Cardiac septum (tissue), 1 donor: Measurements from ENCODE around the gene CBLL1. TPM values are rescaled to one million over a fixed set of nuclear protein-coding genes. Genes with fewer than 3 reads are reported as not detected.

Experiments used
- DNase-seq: peaks from one replicate; pipeline ENCODE4 v3.0.0-alpha.2; 2020; ENCODE audit warnings: low spot score
- intact Hi-C: fragments of 100-400 bp; cut with DNase I; formaldehyde crosslinking; loops from one replicate; pipeline ENCODE4 v1.14.0; 2022
- total RNA-seq: library from RNA; stranded (reverse); fragmentation: NEBNext Ultra II Directional; extraction: Animal tissue kit (Norgen Biotek cat#: 25700); gene quantifications from one replicate; pipeline ENCODE4 v1.2.1, GENCODE V29; 2021
- donor health status: DM: no; HTN: no; CAD: no.

Gene CBLL1
- total RNA-seq, 1 donor from 2014 or later = 24.1 TPM

DNA sequence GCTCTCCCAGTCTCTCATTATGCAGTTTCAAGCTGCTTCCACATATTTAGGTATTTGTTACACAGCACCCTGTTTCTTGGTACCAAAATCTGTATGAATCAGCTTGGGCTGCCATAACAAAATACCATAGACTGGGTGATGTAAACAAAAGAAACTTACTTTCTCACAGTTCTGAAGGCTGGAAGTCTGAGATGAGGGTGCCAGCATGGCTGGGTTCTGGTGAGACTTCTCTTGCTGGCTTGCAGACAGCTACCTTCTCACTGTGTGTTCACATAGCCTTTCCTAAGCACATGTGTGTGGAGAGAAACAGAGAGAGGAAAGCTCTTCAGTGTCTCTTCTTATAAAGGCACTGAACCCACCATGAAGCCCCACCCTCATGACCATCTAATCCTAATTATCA is 15.7 kb upstream of the CBLL1 start:
- intact Hi-C loops = loop anchor here (5.0 kb wide), 1 partner anchor 531 kb away; no protein-coding TSS in a partner anchor
- no peak for DNase-seq

DNA sequence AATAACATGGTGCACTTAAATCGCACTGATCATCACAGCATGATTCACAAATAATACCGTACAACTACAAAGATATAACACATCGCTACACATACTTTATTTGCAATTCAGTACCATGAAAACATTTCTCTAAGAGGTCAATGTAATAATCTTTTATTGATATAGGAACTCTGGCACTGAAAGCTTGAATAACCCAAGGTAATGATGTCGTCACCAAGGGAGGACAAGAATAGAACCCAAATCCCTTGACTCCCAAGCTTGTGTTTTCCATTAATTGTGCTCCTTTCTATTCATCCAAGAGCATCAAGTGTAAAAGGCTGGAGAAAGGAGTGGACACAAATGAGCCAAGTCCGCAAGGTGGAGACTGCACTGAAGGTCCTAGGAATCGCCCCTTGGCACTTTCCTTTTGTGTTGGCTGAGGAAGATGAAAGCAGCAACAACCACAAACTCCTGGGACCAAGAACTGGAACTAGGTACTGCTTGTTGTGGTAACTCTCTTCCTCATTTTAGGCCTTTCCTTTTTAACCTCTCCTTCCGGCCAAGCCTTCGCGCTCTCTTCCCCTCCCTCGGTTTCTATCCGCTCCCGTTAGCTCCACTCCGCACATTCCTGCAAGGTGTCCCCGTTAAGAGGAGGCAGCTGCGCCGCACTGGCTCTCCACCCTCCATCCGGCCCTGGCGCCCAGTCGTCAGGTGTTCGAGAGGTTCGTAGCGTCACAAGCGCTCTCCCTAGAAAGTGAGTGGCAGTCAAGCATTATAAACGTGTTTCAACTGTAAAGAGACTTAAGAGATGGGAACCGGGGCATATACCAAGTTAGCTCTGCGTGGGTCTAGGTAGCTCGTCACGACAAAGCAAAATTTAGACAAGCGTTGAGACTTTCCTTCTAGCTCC is 1.0 kb upstream of the CBLL1 start:
- intact Hi-C loops = loop anchor here (5.0 to 10.0 kb wide), 2 partner anchors 134 to 402 kb away; no protein-coding TSS in a partner anchor
- DNase-seq = peak; percentile 80

- intact Hi-C loops = loop anchor here (5.0 to 10.0 kb wide), 2 partner anchors 133 to 400 kb away; no protein-coding TSS in a partner anchor
- DNase-seq = no peak
Observed at GRCh38 chr7:107744345-107744750, 406 bp downstream of the CBLL1 start.

DNA sequence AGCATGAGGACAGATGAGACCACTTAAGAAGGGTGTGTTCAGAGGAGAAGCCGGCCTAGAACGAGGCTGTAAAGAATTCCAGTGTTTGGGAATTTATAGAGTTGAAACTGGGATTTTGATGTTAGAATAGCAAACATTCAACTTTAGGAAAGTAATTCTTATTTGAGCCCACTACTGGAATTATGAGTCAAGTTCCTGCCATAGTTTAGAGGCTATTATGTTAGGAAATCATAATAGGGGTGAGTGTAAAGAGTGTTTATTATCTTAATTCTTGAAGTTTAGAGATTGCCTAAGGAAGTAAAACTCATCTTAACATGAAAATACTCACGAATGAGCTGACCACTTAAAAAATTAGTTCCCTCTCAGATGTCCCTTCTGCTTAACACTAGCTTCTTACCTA is 2.1 kb downstream of the CBLL1 start:
- DNase-seq = no peak
- intact Hi-C loops = loop anchor here (10.0 kb wide), 1 partner anchor 399 kb away; no protein-coding TSS in a partner anchor

DNA sequence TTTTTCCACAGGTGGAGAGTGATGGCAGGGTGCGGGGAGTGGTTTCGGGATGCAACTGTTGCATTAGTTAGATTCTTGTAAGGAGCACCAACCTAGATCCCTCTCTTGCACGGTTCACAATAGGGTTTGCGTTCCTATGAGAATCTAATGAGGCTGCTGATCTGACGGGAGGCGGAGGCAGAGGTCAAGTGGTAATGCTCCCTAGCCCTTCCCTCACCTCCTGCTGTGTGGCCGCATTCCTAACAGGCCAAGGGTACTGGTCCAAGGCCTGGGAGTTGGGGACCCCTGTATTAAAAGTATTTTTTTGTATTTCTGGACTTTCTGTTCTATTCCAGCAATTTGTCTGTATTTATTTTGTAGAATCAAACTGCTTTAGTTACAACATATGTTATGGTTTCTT is 7.2 kb downstream of the CBLL1 start:
- DNase-seq = no peak
- intact Hi-C loops = no loop called here

- no peak for DNase-seq
- intact Hi-C loops = no loop called here
Observed at GRCh38 chr7:107754642-107755041, 10.7 kb downstream of the CBLL1 start.

DNA sequence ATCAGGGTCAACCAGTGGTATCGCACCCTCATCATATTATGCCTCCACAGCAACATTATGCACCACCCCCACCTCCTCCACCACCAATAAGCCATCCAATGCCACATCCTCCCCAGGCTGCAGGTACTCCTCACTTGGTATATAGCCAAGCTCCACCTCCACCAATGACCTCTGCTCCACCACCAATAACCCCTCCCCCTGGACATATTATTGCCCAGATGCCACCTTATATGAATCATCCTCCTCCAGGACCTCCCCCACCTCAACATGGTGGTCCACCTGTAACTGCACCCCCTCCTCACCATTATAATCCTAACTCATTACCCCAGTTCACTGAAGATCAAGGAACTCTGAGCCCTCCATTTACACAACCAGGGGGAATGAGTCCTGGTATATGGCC is 14.7 kb downstream of the CBLL1 start:
- intact Hi-C loops = no loop called here
- no peak for DNase-seq

GRCh38 chr7:107767391-107767790 is 23.4 kb downstream of the CBLL1 start:
- no peak for DNase-seq
- intact Hi-C loops = no loop called here

GRCh38 chr7:107768263-107768662 is 24.3 kb downstream of the CBLL1 start:
- intact Hi-C loops = no loop called here
- DNase-seq = no peak

DNA sequence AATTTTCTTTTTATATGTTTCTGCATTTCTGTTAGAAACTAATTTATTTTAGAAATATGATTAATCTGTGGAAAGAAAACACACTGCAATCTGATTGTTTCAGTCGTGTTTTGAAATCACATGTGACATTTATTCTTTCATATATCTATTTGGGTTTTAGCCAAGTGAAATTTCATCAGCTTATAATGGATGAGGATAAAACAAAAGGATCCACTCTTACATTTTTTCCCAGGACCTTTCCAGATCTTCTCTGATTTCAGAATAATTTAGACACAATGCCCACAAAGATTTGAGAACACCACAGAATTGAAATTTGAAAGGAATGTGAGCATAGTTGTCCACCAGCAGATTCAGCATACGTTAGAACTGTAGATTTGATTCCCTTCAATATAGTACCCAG is 29.1 kb downstream of the CBLL1 start:
- intact Hi-C loops = no loop called here
- no peak for DNase-seq

- DNase-seq = no peak
- intact Hi-C loops = no loop called here
Observed at GRCh38 chr7:107777702-107778101, 33.8 kb downstream of the CBLL1 start.

DNA sequence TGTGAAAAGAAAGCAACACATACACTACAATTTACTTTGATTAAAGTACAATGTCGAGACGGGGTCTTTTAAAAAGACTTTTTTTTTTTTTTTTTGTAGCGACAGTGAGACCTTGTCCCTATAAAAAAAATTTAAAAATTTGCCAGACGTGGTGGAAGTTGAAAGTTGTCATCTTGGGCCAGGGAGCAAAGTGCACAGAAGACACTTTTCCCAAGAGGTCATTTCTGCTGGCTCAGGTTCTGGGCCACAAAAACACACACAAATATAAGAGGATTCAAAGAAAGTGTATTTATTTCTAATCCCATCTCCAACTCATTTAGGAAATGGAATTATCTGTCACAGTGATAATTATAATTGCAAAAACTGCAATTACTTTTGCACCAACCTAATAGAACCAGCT is 34.3 kb downstream of the CBLL1 start:
- intact Hi-C loops = no loop called here
- DNase-seq = no peak

DNA sequence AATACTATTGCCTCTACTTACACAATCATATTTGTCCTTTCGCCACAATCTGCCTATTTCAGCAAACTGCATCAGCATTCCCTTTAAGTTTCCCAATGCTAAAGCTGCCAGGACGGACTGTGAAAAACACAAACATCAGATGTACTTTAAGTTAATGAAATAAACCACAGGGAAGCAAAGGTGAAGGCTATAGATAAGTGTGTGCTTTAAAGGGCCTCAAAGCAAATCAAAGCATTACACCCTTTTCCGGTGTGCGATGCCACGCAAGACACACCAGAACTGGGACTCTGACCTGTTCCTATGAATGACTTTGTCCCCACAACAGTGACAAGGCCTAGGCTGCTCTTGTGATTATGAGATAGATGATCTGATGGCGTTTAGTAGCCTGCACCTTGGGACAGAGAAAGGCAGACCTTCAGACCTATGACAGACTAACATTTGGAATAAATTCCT is 35.7 kb downstream of the CBLL1 start:
- intact Hi-C loops = no loop called here
- no peak for DNase-seq

DNA sequence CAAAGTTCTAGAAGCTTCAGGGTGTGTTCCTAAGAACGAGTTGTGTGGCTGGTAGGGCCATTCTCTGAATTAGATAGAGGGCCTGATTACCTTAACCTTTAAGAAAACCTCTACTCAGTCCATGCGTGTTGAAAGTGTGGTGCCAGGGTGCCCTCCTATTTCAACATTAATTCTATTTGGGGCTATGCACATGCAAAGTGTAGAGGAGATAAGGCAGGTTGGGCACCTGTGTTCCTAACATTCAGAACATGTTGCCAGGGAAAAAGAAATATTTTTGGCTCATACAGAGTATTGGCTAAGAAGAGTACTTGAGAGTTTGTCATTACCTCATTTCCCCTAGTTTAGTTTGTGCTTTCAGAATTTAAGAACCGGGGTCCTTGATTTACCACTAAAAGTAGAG is 38.4 kb downstream of the CBLL1 start:
- intact Hi-C loops = no loop called here
- no peak for DNase-seq

DNA sequence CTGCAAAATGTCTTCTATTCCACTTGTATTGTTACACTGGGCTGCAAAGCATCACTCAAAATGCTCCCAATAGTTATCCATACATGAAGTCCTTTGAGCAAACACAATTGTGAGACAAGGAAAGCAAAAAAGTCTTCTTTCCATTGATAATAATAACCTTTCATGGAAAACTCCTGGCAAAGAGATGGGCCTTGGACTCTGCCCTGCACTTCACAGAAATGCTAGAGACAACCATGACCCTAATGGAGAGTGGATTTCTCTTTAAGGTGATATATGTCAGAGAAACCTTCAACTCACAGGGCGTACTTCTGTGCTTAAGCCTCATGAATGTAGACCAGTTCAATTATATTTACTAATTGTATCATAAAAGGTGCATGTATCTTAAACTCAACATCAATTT is 39.7 kb downstream of the CBLL1 start:
- intact Hi-C loops = no loop called here
- no peak for DNase-seq

- no peak for DNase-seq
- intact Hi-C loops = no loop called here
Observed at GRCh38 chr7:107785170-107785569, 41.2 kb downstream of the CBLL1 start.

- no peak for DNase-seq
- intact Hi-C loops = no loop called here
Observed at GRCh38 chr7:107785926-107786325, 42.0 kb downstream of the CBLL1 start.

GRCh38 chr7:107788216-107788615 is 44.3 kb downstream of the CBLL1 start:
- DNase-seq = no peak
- intact Hi-C loops = no loop called here

DNA sequence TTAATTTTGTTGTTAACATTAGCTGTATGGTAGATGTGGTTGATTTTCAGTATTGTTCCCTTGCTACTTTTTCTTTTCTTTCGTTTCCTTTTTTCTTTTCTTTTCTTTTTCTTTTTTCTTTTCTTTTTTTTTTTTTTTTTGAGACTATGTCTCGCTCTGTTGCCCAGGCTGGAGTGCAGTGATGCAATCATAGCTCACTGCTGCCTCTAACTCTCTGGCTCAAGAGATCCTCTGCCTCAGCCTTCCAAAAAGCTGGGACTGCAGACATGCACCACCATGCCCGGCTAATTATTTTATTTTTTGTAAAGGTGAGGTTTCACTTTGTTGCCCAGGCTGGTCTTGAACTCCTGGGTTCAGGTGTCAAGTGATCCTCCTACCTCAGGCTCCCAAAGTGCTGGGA is 44.7 kb downstream of the CBLL1 start:
- no peak for DNase-seq

DNA sequence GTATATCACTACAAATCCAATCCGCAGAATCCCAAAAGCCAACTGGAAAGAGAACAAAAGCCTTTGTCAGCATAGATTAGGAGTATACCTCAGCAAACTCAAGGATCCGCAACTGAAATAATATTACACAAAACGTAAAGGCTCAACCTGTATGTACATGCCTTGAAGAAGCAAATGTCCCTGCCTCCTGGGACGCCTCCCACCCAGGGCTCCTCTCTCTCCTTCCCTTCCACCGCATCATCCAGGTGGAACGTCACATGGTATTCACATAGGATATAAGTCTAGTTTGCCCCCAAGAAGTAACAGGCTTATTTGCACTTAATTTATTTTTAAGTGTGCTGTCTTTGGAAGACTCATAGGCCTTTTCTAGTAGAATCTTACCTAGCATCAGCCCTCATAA is 45.7 kb downstream of the CBLL1 start:
- intact Hi-C loops = no loop called here
- DNase-seq = no peak

More for the DNA sequence above, 44.7 kb downstream of the CBLL1 start:
- intact Hi-C loops = no loop called here

- intact Hi-C loops = no loop called here
- no peak for DNase-seq
Observed at GRCh38 chr7:107792364-107792763, 48.4 kb downstream of the CBLL1 start.
